Esophagus mucosa (tissue), 1 donor: Measurements from ENCODE around the gene IL1R1. TPM values are rescaled to one million over a fixed set of nuclear protein-coding genes. Genes with fewer than 3 reads are reported as not detected.

Experiments used
- ATAC-seq: fragments of 200-7000 bp; cut with Tn5 transposase; one replicate; pipeline ENCODE4 v1.9.1; 2020
- total RNA-seq: library from RNA; stranded (reverse); gene quantifications from one replicate; pipeline ENCODE4 v1.2.4, GENCODE V29; 2023
- donor health status: DM: yes; HTN: yes; CAD: no.

Gene IL1R1
- total RNA-seq, 1 donor from 2014 or later: 19.1 TPM

GRCh38 chr2:102141011-102141943, 1.3 kb upstream of the IL1R1 start:
- ATAC-seq: no peak

- no peak for ATAC-seq
Observed at GRCh38 chr2:102142829-102143449, 393 bp downstream of the IL1R1 start.

- ATAC-seq: no peak
Observed at GRCh38 chr2:102143450-102143985, 972 bp downstream of the IL1R1 start.

- ATAC-seq: no peak
Observed at GRCh38 chr2:102144128-102144527, 1.6 kb downstream of the IL1R1 start.

- no peak for ATAC-seq
Observed at GRCh38 chr2:102145107-102145506, 2.6 kb downstream of the IL1R1 start.

- no peak for ATAC-seq
Observed at GRCh38 chr2:102145934-102146333, 3.4 kb downstream of the IL1R1 start.

- ATAC-seq: no peak
Observed at GRCh38 chr2:102147935-102148334, 5.4 kb downstream of the IL1R1 start.

- no peak for ATAC-seq
Observed at GRCh38 chr2:102149243-102149642, 6.7 kb downstream of the IL1R1 start.

- ATAC-seq: no peak
Observed at GRCh38 chr2:102149644-102150455, 7.3 kb downstream of the IL1R1 start.

- no peak for ATAC-seq
Observed at GRCh38 chr2:102154364-102154763, 11.8 kb downstream of the IL1R1 start.

GRCh38 chr2:102154946-102155702, 12.6 kb downstream of the IL1R1 start:
- ATAC-seq: no peak

- ATAC-seq: peak; percentile 73
Observed at GRCh38 chr2:102155703-102156515, 13.4 kb downstream of the IL1R1 start.

GRCh38 chr2:102158011-102158755, 15.6 kb downstream of the IL1R1 start:
- ATAC-seq: no peak

- no peak for ATAC-seq
Observed at GRCh38 chr2:102159295-102159694, 16.7 kb downstream of the IL1R1 start.

- ATAC-seq: peak; percentile 80
Observed at GRCh38 chr2:102166189-102166845, 23.8 kb downstream of the IL1R1 start.

- ATAC-seq: no peak
Observed at GRCh38 chr2:102168026-102168771, 25.7 kb downstream of the IL1R1 start.

GRCh38 chr2:102171946-102172345, 29.4 kb downstream of the IL1R1 start:
- no peak for ATAC-seq

- no peak for ATAC-seq
Observed at GRCh38 chr2:102172745-102173144, 30.2 kb downstream of the IL1R1 start.

- no peak for ATAC-seq
Observed at GRCh38 chr2:102176172-102176571, 33.6 kb downstream of the IL1R1 start.
